HCT116 (cell line): ENCODE data around the gene ADGRV1. TPM values are rescaled to one million over a fixed set of nuclear protein-coding genes. Genes with fewer than 3 reads are reported as not detected.

Experiments
- CBX3 ChIP-seq: IDR thresholded peaks from 2 replicates; pipeline ENCODE4 v1.6.1; 2012; ENCODE audit warnings: low read depth
- CTCF ChIP-seq, 3 experiments: fragments of 200-600 bp in 1 of 3; sonication (generic) in 1 of 3; IDR thresholded peaks in 2 of 3; conservative IDR thresholded peaks in 1 of 3; 2 replicates each; pipeline ENCODE4 v1.5.1; 2012 to 2017; ENCODE audit warnings: low read depth in 2 of 3, low read length in 2 of 3, antibody characterized with exemption in 1 of 3, borderline replicate concordance in 1 of 3, control low read depth in 1 of 3, mild to moderate bottlenecking in 1 of 3, mixed read lengths in 1 of 3, mixed run types in 1 of 3, moderate library complexity in 1 of 3; ENCODE audit not compliant: insufficient read depth in 1 of 3
- EGR1 ChIP-seq: IDR thresholded peaks from 2 replicates; pipeline ENCODE4 v1.6.1; 2012; ENCODE audit warnings: low read depth
- FOSL1 ChIP-seq: IDR thresholded peaks from 2 replicates; pipeline ENCODE4 v1.6.1; 2012; ENCODE audit warnings: low read depth
- POLR2A ChIP-seq: IDR thresholded peaks from 2 replicates; pipeline ENCODE4 v1.7.0; 2011; ENCODE audit warnings: borderline replicate concordance; ENCODE audit not compliant: insufficient read depth, insufficient read length; ENCODE audit errors: extremely low read depth
- POLR2AphosphoS5 ChIP-seq: IDR thresholded peaks from 2 replicates; pipeline ENCODE4 v1.6.1; 2011; ENCODE audit warnings: mild to moderate bottlenecking, low read depth, low read length, moderate library complexity
- ZFX ChIP-seq: fragments of 450-650 bp; IDR thresholded peaks from 2 replicates; pipeline ENCODE4 v1.6.1; 2017
- ZNF274 ChIP-seq: fragments of 200-500 bp; sonication (Bioruptor generic); IDR thresholded peaks from 2 replicates; pipeline ENCODE4 v1.6.1; 2014; ENCODE audit warnings: mild to moderate bottlenecking, low read depth, low read length, inconsistent platforms
- total RNA-seq: library from RNA; stranded (reverse); gene quantifications from one replicate; pipeline ENCODE4 v1.2.1, GENCODE V29; 2021; ENCODE audit not compliant: unreplicated experiment
- TF ChIP-seq, protein P1 (sequence below): IDR thresholded peaks from 2 replicates; pipeline ENCODE4 v1.6.1; 2012; ENCODE audit warnings: low read depth

Gene ADGRV1
- total RNA-seq, 1 experiment from 2014 or later, result 6.0 TPM

DNA sequence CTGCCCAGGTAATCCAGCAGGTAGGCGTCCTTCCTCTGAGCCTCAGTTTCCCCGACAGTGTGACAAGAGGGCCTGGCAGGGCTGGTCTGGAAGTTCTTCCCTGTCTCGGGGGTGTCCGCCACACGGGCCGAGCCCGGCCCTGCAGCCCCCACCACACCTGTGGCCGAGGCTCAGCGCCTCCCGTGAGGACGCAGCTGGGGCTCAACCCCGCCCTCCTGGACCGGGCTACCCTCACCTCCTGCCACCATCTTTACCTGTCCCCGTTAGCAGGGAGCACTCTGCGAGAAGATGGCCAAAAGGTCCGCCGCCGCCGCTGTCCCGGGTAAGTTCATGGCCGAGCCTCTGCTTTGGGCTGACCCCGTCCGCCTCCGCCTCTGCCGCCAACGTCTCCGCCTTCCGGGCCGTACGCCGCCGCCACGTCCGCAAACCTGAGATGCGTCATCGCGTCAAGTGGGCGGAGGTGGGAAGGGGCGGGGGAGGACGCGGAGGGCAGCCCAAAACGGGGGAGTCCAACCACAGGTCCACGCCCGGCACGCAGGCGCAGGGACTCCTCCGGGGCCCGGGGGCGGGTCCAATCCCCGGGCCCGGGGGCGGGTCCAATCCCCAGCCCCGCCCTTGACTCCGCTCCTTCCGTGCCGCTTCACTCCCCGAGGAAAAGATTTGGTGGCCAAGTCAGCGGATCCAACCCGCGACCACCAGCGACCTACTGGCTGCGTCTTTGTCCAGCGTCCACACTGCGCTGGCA, 29.2 kb upstream of the ADGRV1 start, which contains the start of gene LYSMD3 (continued):
- TF ChIP-seq POLR2A, result peak; percentile 84
- peak; percentile 94 for TF ChIP-seq POLR2AphosphoS5
- TF ChIP-seq ZFX, result peak; percentile 60
- no peak for TF ChIP-seq CBX3
- no peak for TF ChIP-seq CTCF (IDR thresholded peaks at IDR 0.05 in 2 of 3, conservative IDR thresholded peaks at IDR 0.05 in 1 of 3; ENCODE audit: borderline replicate concordance in 1 of 3, insufficient read depth in 1 of 3, low read depth in 2 of 3, low read length in 2 of 3)
- TF ChIP-seq FOSL1, result no peak
- TF ChIP-seq, protein P1, sequence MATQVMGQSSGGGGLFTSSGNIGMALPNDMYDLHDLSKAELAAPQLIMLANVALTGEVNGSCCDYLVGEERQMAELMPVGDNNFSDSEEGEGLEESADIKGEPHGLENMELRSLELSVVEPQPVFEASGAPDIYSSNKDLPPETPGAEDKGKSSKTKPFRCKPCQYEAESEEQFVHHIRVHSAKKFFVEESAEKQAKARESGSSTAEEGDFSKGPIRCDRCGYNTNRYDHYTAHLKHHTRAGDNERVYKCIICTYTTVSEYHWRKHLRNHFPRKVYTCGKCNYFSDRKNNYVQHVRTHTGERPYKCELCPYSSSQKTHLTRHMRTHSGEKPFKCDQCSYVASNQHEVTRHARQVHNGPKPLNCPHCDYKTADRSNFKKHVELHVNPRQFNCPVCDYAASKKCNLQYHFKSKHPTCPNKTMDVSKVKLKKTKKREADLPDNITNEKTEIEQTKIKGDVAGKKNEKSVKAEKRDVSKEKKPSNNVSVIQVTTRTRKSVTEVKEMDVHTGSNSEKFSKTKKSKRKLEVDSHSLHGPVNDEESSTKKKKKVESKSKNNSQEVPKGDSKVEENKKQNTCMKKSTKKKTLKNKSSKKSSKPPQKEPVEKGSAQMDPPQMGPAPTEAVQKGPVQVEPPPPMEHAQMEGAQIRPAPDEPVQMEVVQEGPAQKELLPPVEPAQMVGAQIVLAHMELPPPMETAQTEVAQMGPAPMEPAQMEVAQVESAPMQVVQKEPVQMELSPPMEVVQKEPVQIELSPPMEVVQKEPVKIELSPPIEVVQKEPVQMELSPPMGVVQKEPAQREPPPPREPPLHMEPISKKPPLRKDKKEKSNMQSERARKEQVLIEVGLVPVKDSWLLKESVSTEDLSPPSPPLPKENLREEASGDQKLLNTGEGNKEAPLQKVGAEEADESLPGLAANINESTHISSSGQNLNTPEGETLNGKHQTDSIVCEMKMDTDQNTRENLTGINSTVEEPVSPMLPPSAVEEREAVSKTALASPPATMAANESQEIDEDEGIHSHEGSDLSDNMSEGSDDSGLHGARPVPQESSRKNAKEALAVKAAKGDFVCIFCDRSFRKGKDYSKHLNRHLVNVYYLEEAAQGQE, result no peak
- peak; percentile 98 for TF ChIP-seq EGR1
- no peak for TF ChIP-seq ZNF274
- TF ChIP-seq, all 23 proteins: peak for 11
